Testis (tissue), 3 donors: ENCODE data around the gene TREH. TPM values are rescaled to one million over a fixed set of nuclear protein-coding genes. Genes with fewer than 3 reads are reported as not detected.

Source experiments
- DNase-seq: peaks from one replicate; pipeline ENCODE4 v3.0.0-alpha.2; 2019
- H3K27ac ChIP-seq, 2 donors: fragments of 200-600 bp; sonication (generic); one replicate each; pipeline ENCODE4 v1.5.1; 2019
- H3K27me3 ChIP-seq: fragments of 200-600 bp; sonication (generic); one replicate; pipeline ENCODE4 v1.5.1; 2019
- H3K36me3 ChIP-seq: fragments of 200-600 bp; sonication (generic); one replicate; pipeline ENCODE4 v1.5.1; 2017; ENCODE audit warnings: low read depth; ENCODE audit errors: missing control alignments
- H3K4me1 ChIP-seq: fragments of 200-600 bp; sonication (generic); one replicate; pipeline ENCODE4 v1.5.1; 2019
- H3K4me3 ChIP-seq, 2 donors: fragments of 200-600 bp; sonication (generic); one replicate each; pipeline ENCODE4 v1.5.1; 2017 to 2019
- H3K9me3 ChIP-seq: fragments of 200-600 bp; sonication (generic); one replicate; pipeline ENCODE4 v1.5.1; 2017
- POLR2A ChIP-seq: fragments of 450-650 bp; IDR thresholded peaks from one replicate; pipeline ENCODE4 v1.6.1; 2017; ENCODE audit warnings: antibody characterized with exemption, mild to moderate bottlenecking, moderate library complexity
- WGBS, 2 donors: methylation state at CpG; one replicate each; pipeline ENCODE4 v1.1.5; 2018; 5-methylcytosine and 5-hydroxymethylcytosine counted together
- intact Hi-C: fragments of 100-400 bp; cut with DNase I; formaldehyde crosslinking; loops from one replicate; pipeline ENCODE4 v1.15.1; 2023; ENCODE audit warnings: low total_unique reads
- polyA plus RNA-seq: library from polyadenylated mRNA; stranded (reverse); fragments of 350-450 nt; fragmentation: Illumina TruSeq; extraction: RNeasy Lipid Tissue Mini Kit (QIAGEN cat#74804); gene quantifications from one replicate; pipeline ENCODE4 v1.2.3, GENCODE V29; 2014; ENCODE audit warnings: low read depth, low replicate concordance; ENCODE audit not compliant: insufficient read depth
- total RNA-seq, 2 donors: library from RNA; depleted of rRNA; stranded (reverse); fragments of >200 nt; gene quantifications; one replicate each; pipeline ENCODE4 v1.2.3, GENCODE V29; 2016
- TF ChIP-seq, protein P1 (sequence below), 3 experiments: fragments of 450-650 bp in 2 of 3; fragments of 200-600 bp in 1 of 3; sonication (generic) in 1 of 3; IDR thresholded peaks; one replicate each; pipeline ENCODE4 v1.5.1; 2016 to 2019; ENCODE audit warnings: antibody characterized with exemption in 3 of 3, mild to moderate bottlenecking in 2 of 3, moderate library complexity in 1 of 3

TREH gene
- total and polyA plus RNA-seq, 3 donors from 2014 or later, result 0.62 to 4.0 (median 1.7) TPM

DNA sequence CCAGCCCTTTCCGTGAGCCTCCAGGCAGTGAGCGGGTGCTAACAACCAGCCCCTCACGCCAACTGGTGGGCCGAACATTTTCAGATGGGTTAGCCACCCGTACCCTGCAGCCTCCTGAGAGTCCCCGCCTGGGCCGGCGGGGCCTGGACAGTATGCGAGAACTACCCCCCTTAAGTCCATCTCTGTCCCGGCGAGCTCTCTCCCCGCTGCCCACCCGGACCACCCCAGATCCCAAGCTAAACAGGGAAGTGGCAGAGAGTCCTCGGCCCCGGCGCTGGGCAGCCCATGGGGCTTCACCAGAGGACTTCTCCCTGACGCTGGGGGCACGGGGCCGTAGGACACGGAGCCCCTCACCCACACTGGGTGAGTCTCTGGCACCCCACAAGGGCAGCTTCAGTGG is 51.4 kb downstream of the TREH start:
- H3K4me3 ChIP-seq, result no peak overlapping the region
- TF ChIP-seq, protein P1, sequence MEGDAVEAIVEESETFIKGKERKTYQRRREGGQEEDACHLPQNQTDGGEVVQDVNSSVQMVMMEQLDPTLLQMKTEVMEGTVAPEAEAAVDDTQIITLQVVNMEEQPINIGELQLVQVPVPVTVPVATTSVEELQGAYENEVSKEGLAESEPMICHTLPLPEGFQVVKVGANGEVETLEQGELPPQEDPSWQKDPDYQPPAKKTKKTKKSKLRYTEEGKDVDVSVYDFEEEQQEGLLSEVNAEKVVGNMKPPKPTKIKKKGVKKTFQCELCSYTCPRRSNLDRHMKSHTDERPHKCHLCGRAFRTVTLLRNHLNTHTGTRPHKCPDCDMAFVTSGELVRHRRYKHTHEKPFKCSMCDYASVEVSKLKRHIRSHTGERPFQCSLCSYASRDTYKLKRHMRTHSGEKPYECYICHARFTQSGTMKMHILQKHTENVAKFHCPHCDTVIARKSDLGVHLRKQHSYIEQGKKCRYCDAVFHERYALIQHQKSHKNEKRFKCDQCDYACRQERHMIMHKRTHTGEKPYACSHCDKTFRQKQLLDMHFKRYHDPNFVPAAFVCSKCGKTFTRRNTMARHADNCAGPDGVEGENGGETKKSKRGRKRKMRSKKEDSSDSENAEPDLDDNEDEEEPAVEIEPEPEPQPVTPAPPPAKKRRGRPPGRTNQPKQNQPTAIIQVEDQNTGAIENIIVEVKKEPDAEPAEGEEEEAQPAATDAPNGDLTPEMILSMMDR (IDR thresholded peaks at IDR 0.05), result no peak
- TF ChIP-seq POLR2A, result no peak
- no peaks in the 10 kb centered on the region for H3K36me3 ChIP-seq
- no peak for DNase-seq
- 92% methylated on average over 20 of the region's 20 CpGs; no CpG with 5 or more reads in 1 of the 2 donors for WGBS, 2 donors
- intact Hi-C loops, result no loop called here
- H3K9me3 ChIP-seq, result no peaks in the 10 kb centered on the region
- H3K27me3 ChIP-seq, result no peaks in the 10 kb centered on the region
- peaks cover 2% of the 10 kb centered on the region for H3K4me1 ChIP-seq
- H3K27ac ChIP-seq, result no peak overlapping the region

GRCh38 chr11:118627566-118627965 is 51.9 kb downstream of the TREH start:
- H3K27ac ChIP-seq, result no peak overlapping the region
- no peaks in the 10 kb centered on the region for H3K27me3 ChIP-seq
- no peaks in the 10 kb centered on the region for H3K36me3 ChIP-seq
- H3K9me3 ChIP-seq, result no peaks in the 10 kb centered on the region
- 83 to 93% methylated on average over 6 to 10 of the region's 10 CpGs for WGBS, 2 donors
- TF ChIP-seq, protein P1 (IDR thresholded peaks at IDR 0.05), result no peak
- TF ChIP-seq POLR2A, result no peak
- DNase-seq, result no peak
- H3K4me1 ChIP-seq, result peaks cover 7% of the 10 kb centered on the region
- intact Hi-C loops, result no loop called here
- no peak overlapping the region for H3K4me3 ChIP-seq

- peaks cover 22% of the 10 kb centered on the region for H3K4me1 ChIP-seq
These were observed 53.5 kb downstream of the TREH start for GRCh38 chr11:118625976-118626375.

GRCh38 chr11:118625036-118625690 is 54.3 kb downstream of the TREH start:
- H3K27me3 ChIP-seq, result no peaks in the 10 kb centered on the region
- H3K4me3 ChIP-seq, result no peak overlapping the region
- no peak overlapping the region for H3K27ac ChIP-seq
- peaks cover 29% of the 10 kb centered on the region for H3K4me1 ChIP-seq
- H3K36me3 ChIP-seq, result no peaks in the 10 kb centered on the region
- TF ChIP-seq, protein P1 (IDR thresholded peaks at IDR 0.05), result no peak
- no peak for TF ChIP-seq POLR2A
- WGBS, 2 donors, result 94% methylated on average over 6 of the region's 6 CpGs; no CpG with 5 or more reads in 1 of the 2 donors
- DNase-seq, result no peak
- no peaks in the 10 kb centered on the region for H3K9me3 ChIP-seq
- intact Hi-C loops, result no loop called here

More at GRCh38 chr11:118625976-118626375, 53.5 kb downstream of the TREH start:
- no peaks in the 10 kb centered on the region for H3K9me3 ChIP-seq
- H3K27me3 ChIP-seq, result no peaks in the 10 kb centered on the region
- intact Hi-C loops, result no loop called here
- H3K4me3 ChIP-seq, result no peak overlapping the region
- TF ChIP-seq, protein P1 (IDR thresholded peaks at IDR 0.05), result no peak
- no peak for TF ChIP-seq POLR2A
- no peaks in the 10 kb centered on the region for H3K36me3 ChIP-seq
- WGBS, 2 donors, result 80 to 86% methylated on average over 2 of the region's 2 CpGs
- no peak for DNase-seq
- H3K27ac ChIP-seq, result no peak overlapping the region

GRCh38 chr11:118623269-118623655 is 56.2 kb downstream of the TREH start:
- Histone ChIP-seq H3K36me3 (no peaks in the 10 kb centered on the region), H3K4me1 (peaks cover 42% of the 10 kb centered on the region), H3K27ac (peak overlapping the region; percentile 9 to 45), H3K4me3 (no peak overlapping the region), H3K27me3 (no peaks in the 10 kb centered on the region), H3K9me3 (no peaks in the 10 kb centered on the region)
- TF ChIP-seq, protein P1 (IDR thresholded peaks at IDR 0.05), result no peak
- TF ChIP-seq POLR2A, result no peak
- no peak for DNase-seq
- 63 to 67% methylated on average over 3 to 4 of the region's 4 CpGs for WGBS, 2 donors
- intact Hi-C loops, result no loop called here
